HEK293 (cell line): ENCODE data around the gene FIGNL2.

ENCODE experiments used
- CTCF ChIA-PET: fragments of 350-600 bp; formaldehyde crosslinking; extraction: SDS; loops from one replicate; lab custom pipeline; 2021; ENCODE audit warnings: antibody characterized with exemption; lab: Yijun Ruan, JAX
- POLR2A ChIA-PET: fragments of 300-600 bp; formaldehyde crosslinking; extraction: SDS; loops from one replicate; lab custom pipeline; 2020; ENCODE audit warnings: antibody characterized with exemption, inconsistent platforms; lab: Yijun Ruan, JAX
- H3K27ac ChIP-seq: fragments of 200-500 bp; sonication (Bioruptor generic); 2 replicates; pipeline ENCODE4 v1.5.1; 2014; ENCODE audit warnings: low read depth, low read length, control low read depth, inconsistent platforms; ENCODE audit errors: extremely low read depth
- H3K36me3 ChIP-seq, 2 experiments: fragments of 200-500 bp in 1 of 2; sonication (Bioruptor generic) in 1 of 2; 1 replicate in 1 of 2; 2 replicates in 1 of 2; pipeline ENCODE4 v1.5.1; 2014 to 2017; ENCODE audit warnings: inconsistent platforms in 2 of 2, low read length in 2 of 2; ENCODE audit not compliant: control insufficient read depth in 2 of 2, insufficient read depth in 1 of 2
- H3K4me1 ChIP-seq: fragments of 200-500 bp; sonication (Bioruptor generic); 2 replicates; pipeline ENCODE4 v1.5.1; 2014; ENCODE audit warnings: mild to moderate bottlenecking, low read length, inconsistent platforms; ENCODE audit not compliant: control insufficient read depth, insufficient read depth
- H3K4me3 ChIP-seq: 2 replicates; pipeline ENCODE4 v1.5.1; 2011; ENCODE audit warnings: low read depth, mild to moderate bottlenecking, control low read depth, low read length, moderate library complexity
- H3K9me3 ChIP-seq: fragments of 200-500 bp; sonication (Bioruptor generic); 2 replicates; pipeline ENCODE4 v1.5.1; 2014; ENCODE audit warnings: low read depth, low read length, inconsistent platforms; ENCODE audit not compliant: control insufficient read depth, insufficient read depth
- BCL11A ChIP-seq: fragments of 450-650 bp; formaldehyde crosslinking; IDR thresholded peaks from 2 replicates; pipeline ENCODE4 v1.5.1; 2016; ENCODE audit warnings: low read depth, missing biosample characterization, missing genetic modification characterization
- GLIS1 ChIP-seq: fragments of 450-650 bp; formaldehyde crosslinking; IDR thresholded peaks from 2 replicates; pipeline ENCODE4 v1.5.1; 2016; ENCODE audit warnings: missing biosample characterization, missing genetic modification characterization
- KLF10 ChIP-seq: fragments of 450-650 bp; IDR thresholded peaks from 2 replicates; pipeline ENCODE4 v1.5.1; 2018; ENCODE audit warnings: missing biosample characterization, mild to moderate bottlenecking, missing genetic modification characterization
- KLF16 ChIP-seq: fragments of 450-650 bp; formaldehyde crosslinking; IDR thresholded peaks from 2 replicates; pipeline ENCODE4 v1.5.1; 2017; ENCODE audit warnings: missing biosample characterization, missing genetic modification characterization
- MZF1 ChIP-seq: fragments of 450-650 bp; formaldehyde crosslinking; IDR thresholded peaks from 2 replicates; pipeline ENCODE4 v1.5.1; 2017; ENCODE audit warnings: missing biosample characterization, missing genetic modification characterization, borderline replicate concordance
- TCF7L2 ChIP-seq: IDR thresholded peaks from 2 replicates; pipeline ENCODE4 v1.6.1; 2011; ENCODE audit warnings: low read depth, mild to moderate bottlenecking, inconsistent platforms, low read length, moderate library complexity, borderline replicate concordance
- ZBTB20 ChIP-seq: fragments of 450-650 bp; formaldehyde crosslinking; IDR thresholded peaks from 2 replicates; pipeline ENCODE4 v1.5.1; 2016; ENCODE audit warnings: missing biosample characterization, missing genetic modification characterization
- ZBTB8A ChIP-seq: fragments of 450-650 bp; formaldehyde crosslinking; IDR thresholded peaks from 2 replicates; pipeline ENCODE4 v1.5.1; 2016; ENCODE audit warnings: missing biosample characterization, missing genetic modification characterization
- ZFHX2 ChIP-seq: fragments of 450-650 bp; formaldehyde crosslinking; conservative IDR thresholded peaks from 2 replicates; pipeline ENCODE4 v1.5.1; 2016; ENCODE audit warnings: missing biosample characterization, missing genetic modification characterization
- ZNF146 ChIP-seq: fragments of 450-650 bp; formaldehyde crosslinking; IDR thresholded peaks from 2 replicates; pipeline ENCODE4 v1.5.1; 2016; ENCODE audit warnings: missing biosample characterization, missing genetic modification characterization
- ZNF211 ChIP-seq: fragments of 450-650 bp; formaldehyde crosslinking; IDR thresholded peaks from 2 replicates; pipeline ENCODE4 v1.5.1; 2016; ENCODE audit warnings: low read depth, missing biosample characterization, missing genetic modification characterization
- ZNF266 ChIP-seq: fragments of 450-650 bp; formaldehyde crosslinking; IDR thresholded peaks from 2 replicates; pipeline ENCODE4 v1.5.1; 2016; ENCODE audit warnings: missing biosample characterization, missing genetic modification characterization, low read depth
- ZNF292 ChIP-seq: fragments of 450-650 bp; formaldehyde crosslinking; IDR thresholded peaks from 2 replicates; pipeline ENCODE4 v1.5.1; 2016; ENCODE audit warnings: low read depth, missing biosample characterization, missing genetic modification characterization, borderline replicate concordance
- ZNF341 ChIP-seq: fragments of 450-650 bp; formaldehyde crosslinking; IDR thresholded peaks from 2 replicates; pipeline ENCODE4; 2016; ENCODE audit warnings: low read depth, missing biosample characterization, missing genetic modification characterization
- ZNF37A ChIP-seq: fragments of 450-650 bp; IDR thresholded peaks from 2 replicates; pipeline ENCODE4 v1.5.1; 2018; ENCODE audit warnings: missing biosample characterization, missing genetic modification characterization
- ZNF416 ChIP-seq: fragments of 450-650 bp; formaldehyde crosslinking; IDR thresholded peaks from 2 replicates; pipeline ENCODE4 v1.5.1; 2016; ENCODE audit warnings: missing biosample characterization, missing genetic modification characterization
- ZNF510 ChIP-seq: fragments of 450-650 bp; formaldehyde crosslinking; IDR thresholded peaks from 2 replicates; pipeline ENCODE4 v1.5.1; 2018; ENCODE audit warnings: mild to moderate bottlenecking, missing genetic modification characterization, missing biosample characterization; ENCODE audit not compliant: insufficient replicate concordance
- ZNF548 ChIP-seq: fragments of 450-650 bp; formaldehyde crosslinking; IDR thresholded peaks from 2 replicates; pipeline ENCODE4 v1.5.1; 2016; ENCODE audit warnings: missing biosample characterization, missing genetic modification characterization
- ZNF549 ChIP-seq: fragments of 450-650 bp; IDR thresholded peaks from 2 replicates; pipeline ENCODE4 v1.5.1; 2018; ENCODE audit warnings: missing biosample characterization, missing genetic modification characterization, mild to moderate bottlenecking, inconsistent platforms, moderate library complexity
- ZNF558 ChIP-seq: fragments of 450-650 bp; formaldehyde crosslinking; IDR thresholded peaks from 2 replicates; pipeline ENCODE4 v1.5.1; 2016; ENCODE audit warnings: missing biosample characterization, missing genetic modification characterization
- ZNF600 ChIP-seq: fragments of 450-650 bp; formaldehyde crosslinking; IDR thresholded peaks from 2 replicates; pipeline ENCODE4 v1.5.1; 2016; ENCODE audit warnings: missing biosample characterization, missing genetic modification characterization
- ZNF629 ChIP-seq: fragments of 450-650 bp; formaldehyde crosslinking; IDR thresholded peaks from 2 replicates; pipeline ENCODE4 v1.5.1; 2017; ENCODE audit warnings: missing biosample characterization, missing genetic modification characterization
- ZNF660 ChIP-seq: fragments of 450-650 bp; IDR thresholded peaks from 2 replicates; pipeline ENCODE4 v1.5.1; 2018; ENCODE audit warnings: missing biosample characterization, mild to moderate bottlenecking, missing genetic modification characterization
- ZNF670 ChIP-seq: fragments of 450-650 bp; formaldehyde crosslinking; IDR thresholded peaks from 2 replicates; pipeline ENCODE4 v1.5.1; 2016; ENCODE audit warnings: missing biosample characterization, missing genetic modification characterization, low read depth
- ZNF677 ChIP-seq: fragments of 450-650 bp; IDR thresholded peaks from 2 replicates; pipeline ENCODE4 v1.5.0; 2018; ENCODE audit warnings: missing biosample characterization, mild to moderate bottlenecking, missing genetic modification characterization, moderate library complexity
- ZNF747 ChIP-seq: fragments of 450-650 bp; formaldehyde crosslinking; IDR thresholded peaks from 2 replicates; pipeline ENCODE4 v1.5.1; 2016; ENCODE audit warnings: missing biosample characterization, missing genetic modification characterization
- ZXDB ChIP-seq: fragments of 450-650 bp; formaldehyde crosslinking; IDR thresholded peaks from 2 replicates; pipeline ENCODE4 v1.5.1; 2016; ENCODE audit warnings: missing biosample characterization, missing genetic modification characterization
- TF ChIP-seq, protein P1 (sequence below): fragments of 450-650 bp; formaldehyde crosslinking; optimal IDR thresholded peaks from 2 replicates; pipeline ENCODE3; 2016; ENCODE audit warnings: missing biosample characterization, mild to moderate bottlenecking, missing genetic modification characterization
- TF ChIP-seq, protein P2 (sequence below): fragments of 450-650 bp; formaldehyde crosslinking; IDR thresholded peaks from 2 replicates; pipeline ENCODE4 v1.5.1; 2016; ENCODE audit warnings: missing biosample characterization, missing genetic modification characterization, low read depth
- TF ChIP-seq, protein P3 (sequence below): fragments of 450-650 bp; formaldehyde crosslinking; IDR thresholded peaks from 2 replicates; pipeline ENCODE4 v1.5.1; 2017; ENCODE audit warnings: missing biosample characterization, missing genetic modification characterization

FIGNL2 gene

DNA sequence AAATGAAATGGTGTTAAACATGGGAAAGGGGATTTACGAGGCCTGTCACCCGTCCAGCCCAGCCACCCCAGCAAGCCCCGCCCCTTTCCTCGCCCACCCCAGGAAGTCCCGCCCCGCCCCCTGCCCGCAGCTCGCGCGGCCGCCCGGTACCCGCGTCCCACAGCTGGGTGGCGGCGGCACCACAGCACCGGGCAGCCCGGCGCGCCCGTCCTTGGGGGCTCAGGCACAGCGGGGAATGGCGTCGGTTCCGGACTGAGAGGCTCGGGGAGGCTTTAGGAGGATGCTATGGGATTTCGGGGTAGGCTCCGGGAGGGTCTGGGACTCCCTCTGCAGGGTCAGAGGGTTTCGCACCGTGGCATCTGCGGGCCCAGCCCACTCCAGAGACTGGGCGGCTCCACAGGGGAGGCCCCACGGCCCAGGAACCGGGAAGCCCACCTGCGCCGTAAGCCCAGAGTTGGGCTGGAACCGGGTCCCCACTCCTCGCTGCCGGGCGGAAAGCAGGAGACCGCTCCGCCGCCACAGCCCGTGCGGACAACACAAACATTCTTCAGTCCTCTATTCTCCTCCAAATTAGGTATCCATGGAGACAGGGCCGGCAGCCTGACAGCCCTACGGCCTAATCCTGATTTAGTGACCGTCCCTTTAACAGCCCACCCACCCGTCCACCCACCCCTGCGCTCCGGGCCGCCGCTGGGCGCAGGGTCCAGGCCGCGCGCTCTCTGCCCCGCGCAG is 1.4 kb downstream of the FIGNL2 start (continued):
- TF ChIP-seq ZBTB8A (tag by site-specific recombination) (peak; percentile 92), ZNF510 (tag by site-specific recombination) (no peak), TCF7L2 (no peak), BCL11A (tag by site-specific recombination) (no peak), ZBTB20 (tag by site-specific recombination) (peak; percentile 91), KLF16 (tag by site-specific recombination) (0 out of 2 replicates have a peak, but pooled peaks have one; percentile 16)
- TF ChIP-seq, protein P1, sequence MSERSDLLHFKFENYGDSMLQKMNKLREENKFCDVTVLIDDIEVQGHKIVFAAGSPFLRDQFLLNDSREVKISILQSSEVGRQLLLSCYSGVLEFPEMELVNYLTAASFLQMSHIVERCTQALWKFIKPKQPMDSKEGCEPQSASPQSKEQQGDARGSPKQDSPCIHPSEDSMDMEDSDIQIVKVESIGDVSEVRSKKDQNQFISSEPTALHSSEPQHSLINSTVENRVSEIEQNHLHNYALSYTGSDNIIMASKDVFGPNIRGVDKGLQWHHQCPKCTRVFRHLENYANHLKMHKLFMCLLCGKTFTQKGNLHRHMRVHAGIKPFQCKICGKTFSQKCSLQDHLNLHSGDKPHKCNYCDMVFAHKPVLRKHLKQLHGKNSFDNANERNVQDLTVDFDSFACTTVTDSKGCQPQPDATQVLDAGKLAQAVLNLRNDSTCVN (tag by site-specific recombination): peak; percentile 63
- TF ChIP-seq, all 188 proteins: peak for 31

DNA sequence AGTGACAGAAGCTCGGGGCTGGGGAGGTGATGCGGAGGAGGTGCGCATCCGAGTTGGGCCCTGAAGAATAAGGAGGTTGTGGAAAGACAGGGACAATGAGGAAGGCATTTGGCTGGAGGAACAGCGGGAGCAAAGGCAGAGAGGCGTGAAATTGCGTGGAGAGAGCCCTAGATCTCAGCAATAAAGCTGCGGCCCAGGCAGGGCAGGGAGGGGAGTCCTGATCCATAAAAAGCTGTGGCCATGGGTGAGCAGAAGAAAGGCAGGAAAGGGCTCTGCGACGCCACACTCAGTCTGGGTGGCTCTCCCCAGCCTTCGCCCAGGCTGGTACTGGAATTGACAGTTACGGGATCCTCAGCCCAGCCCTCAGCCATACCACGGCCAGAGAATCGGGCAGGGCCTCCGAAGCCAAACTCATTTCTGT is 2.2 kb downstream of the FIGNL2 start:
- ChIA-PET CTCF (interaction anchor here (0.5 to 1.0 kb wide), 2 partner anchors 258 to 312 kb away, joined by 3 read pairs; no protein-coding TSS in a partner anchor), POLR2A (interaction anchor here (0.7 kb wide), 1 partner anchor 25 kb away, joined by 4 read pairs; no protein-coding TSS in a partner anchor)

DNA sequence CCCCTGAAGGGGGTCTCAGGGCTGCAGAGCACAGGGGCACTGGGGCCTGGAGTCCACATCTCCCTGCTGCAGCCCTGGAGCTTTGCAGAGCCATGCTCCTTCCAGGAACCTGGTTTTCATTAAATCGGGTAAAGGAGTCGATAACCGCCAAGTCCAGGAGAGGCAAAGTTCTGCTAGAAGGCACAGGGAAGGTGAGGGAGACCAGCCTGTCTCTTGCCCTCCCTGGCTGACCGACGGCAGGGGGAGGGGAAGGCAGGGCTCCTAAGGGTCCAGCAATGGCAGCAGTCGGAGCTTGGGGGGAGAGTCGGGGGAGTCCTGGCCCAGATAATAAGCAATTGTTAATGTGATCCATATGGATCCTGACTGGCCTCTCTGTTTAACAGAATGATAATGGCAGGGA is 3.0 kb downstream of the FIGNL2 start:
- Histone ChIP-seq H3K36me3 (no peaks in the 10 kb centered on the region), H3K27ac (no peak overlapping the region), H3K9me3 (no peaks in the 10 kb centered on the region), H3K4me3 (no peak overlapping the region), H3K4me1 (peaks cover 3% of the 10 kb centered on the region; the same call in 1 of the 2 replicates)
- ChIA-PET POLR2A (interaction anchor here (0.7 kb wide), 1 partner anchor 25 kb away, joined by 4 read pairs; no protein-coding TSS in a partner anchor), CTCF (interaction anchor here (0.5 to 1.0 kb wide), 2 partner anchors 257 to 312 kb away, joined by 3 read pairs; no protein-coding TSS in a partner anchor)
- no peak for TF ChIP-seq ZXDB (tag by site-specific recombination)
- TF ChIP-seq ZNF266 (tag by site-specific recombination): no peak
- no peak for TF ChIP-seq ZNF549
- no peak for TF ChIP-seq ZNF670 (tag by site-specific recombination)
- no peak for TF ChIP-seq ZNF747 (tag by site-specific recombination)
- TF ChIP-seq, protein P2, sequence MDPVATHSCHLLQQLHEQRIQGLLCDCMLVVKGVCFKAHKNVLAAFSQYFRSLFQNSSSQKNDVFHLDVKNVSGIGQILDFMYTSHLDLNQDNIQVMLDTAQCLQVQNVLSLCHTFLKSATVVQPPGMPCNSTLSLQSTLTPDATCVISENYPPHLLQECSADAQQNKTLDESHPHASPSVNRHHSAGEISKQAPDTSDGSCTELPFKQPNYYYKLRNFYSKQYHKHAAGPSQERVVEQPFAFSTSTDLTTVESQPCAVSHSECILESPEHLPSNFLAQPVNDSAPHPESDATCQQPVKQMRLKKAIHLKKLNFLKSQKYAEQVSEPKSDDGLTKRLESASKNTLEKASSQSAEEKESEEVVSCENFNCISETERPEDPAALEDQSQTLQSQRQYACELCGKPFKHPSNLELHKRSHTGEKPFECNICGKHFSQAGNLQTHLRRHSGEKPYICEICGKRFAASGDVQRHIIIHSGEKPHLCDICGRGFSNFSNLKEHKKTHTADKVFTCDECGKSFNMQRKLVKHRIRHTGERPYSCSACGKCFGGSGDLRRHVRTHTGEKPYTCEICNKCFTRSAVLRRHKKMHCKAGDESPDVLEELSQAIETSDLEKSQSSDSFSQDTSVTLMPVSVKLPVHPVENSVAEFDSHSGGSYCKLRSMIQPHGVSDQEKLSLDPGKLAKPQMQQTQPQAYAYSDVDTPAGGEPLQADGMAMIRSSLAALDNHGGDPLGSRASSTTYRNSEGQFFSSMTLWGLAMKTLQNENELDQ (tag by site-specific recombination): no peak
- TF ChIP-seq ZNF146 (tag by site-specific recombination): no peak
- TF ChIP-seq, protein P3, sequence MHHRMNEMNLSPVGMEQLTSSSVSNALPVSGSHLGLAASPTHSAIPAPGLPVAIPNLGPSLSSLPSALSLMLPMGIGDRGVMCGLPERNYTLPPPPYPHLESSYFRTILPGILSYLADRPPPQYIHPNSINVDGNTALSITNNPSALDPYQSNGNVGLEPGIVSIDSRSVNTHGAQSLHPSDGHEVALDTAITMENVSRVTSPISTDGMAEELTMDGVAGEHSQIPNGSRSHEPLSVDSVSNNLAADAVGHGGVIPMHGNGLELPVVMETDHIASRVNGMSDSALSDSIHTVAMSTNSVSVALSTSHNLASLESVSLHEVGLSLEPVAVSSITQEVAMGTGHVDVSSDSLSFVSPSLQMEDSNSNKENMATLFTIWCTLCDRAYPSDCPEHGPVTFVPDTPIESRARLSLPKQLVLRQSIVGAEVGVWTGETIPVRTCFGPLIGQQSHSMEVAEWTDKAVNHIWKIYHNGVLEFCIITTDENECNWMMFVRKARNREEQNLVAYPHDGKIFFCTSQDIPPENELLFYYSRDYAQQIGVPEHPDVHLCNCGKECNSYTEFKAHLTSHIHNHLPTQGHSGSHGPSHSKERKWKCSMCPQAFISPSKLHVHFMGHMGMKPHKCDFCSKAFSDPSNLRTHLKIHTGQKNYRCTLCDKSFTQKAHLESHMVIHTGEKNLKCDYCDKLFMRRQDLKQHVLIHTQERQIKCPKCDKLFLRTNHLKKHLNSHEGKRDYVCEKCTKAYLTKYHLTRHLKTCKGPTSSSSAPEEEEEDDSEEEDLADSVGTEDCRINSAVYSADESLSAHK (tag by site-specific recombination): no peak
- no peak for TF ChIP-seq MZF1 (tag by site-specific recombination)
- no peak for TF ChIP-seq KLF10 (tag by site-specific recombination)
- no peak for TF ChIP-seq ZNF548 (tag by site-specific recombination)

More for the DNA sequence above, 2.2 kb downstream of the FIGNL2 start:
- no peaks in the 10 kb centered on the region for H3K9me3 ChIP-seq
- H3K27ac ChIP-seq: no peak overlapping the region
- H3K36me3 ChIP-seq: no peaks in the 10 kb centered on the region
- no peak for TF ChIP-seq ZNF558 (tag by site-specific recombination)
- TF ChIP-seq ZNF660: no peak
- no peak for TF ChIP-seq ZFHX2 (tag by site-specific recombination)
- TF ChIP-seq ZNF37A (tag by site-specific recombination): no peak
- peak; percentile 57 for TF ChIP-seq ZNF341 (tag by site-specific recombination)
- TF ChIP-seq, protein P3 (tag by site-specific recombination): no peak
- TF ChIP-seq ZNF629 (tag by site-specific recombination): no peak
- TF ChIP-seq ZNF211 (tag by site-specific recombination): no peak
- TF ChIP-seq ZNF600 (tag by site-specific recombination): peak; percentile 57; the same call in 1 of the 2 replicates
- no peak for TF ChIP-seq ZNF292 (tag by site-specific recombination)
- no peak for TF ChIP-seq ZNF677 (tag by site-specific recombination)
- TF ChIP-seq ZNF416 (tag by site-specific recombination): no peak
- no peak for TF ChIP-seq GLIS1 (tag by site-specific recombination)
- peaks cover 3% of the 10 kb centered on the region; the same call in 1 of the 2 replicates for H3K4me1 ChIP-seq
- no peak overlapping the region for H3K4me3 ChIP-seq
